BE2C (cell line): ENCODE measurements around the gene BRCA2.

Experiments used
- DNase-seq: peaks from one replicate; pipeline ENCODE4 v3.0.0-alpha.2; 2020
- H3K27me3 ChIP-seq: fragments of 250-450 bp; sonication (Bioruptor Pico); 2 replicates; pipeline ENCODE4 v1.5.1; 2020; ENCODE audit warnings: mild to moderate bottlenecking
- H3K36me3 ChIP-seq: fragments of 250-450 bp; sonication (Bioruptor Pico); 2 replicates; pipeline ENCODE4 v1.5.1; 2020; ENCODE audit warnings: mild to moderate bottlenecking
- H3K4me1 ChIP-seq: fragments of 250-450 bp; sonication (Bioruptor Pico); 2 replicates; pipeline ENCODE4 v1.5.1; 2020
- H3K4me3 ChIP-seq: 2 replicates; pipeline ENCODE4 v1.5.1; 2011; ENCODE audit warnings: low read depth, low read length
- H3K9me3 ChIP-seq: fragments of 250-450 bp; sonication (Bioruptor Pico); 2 replicates; pipeline ENCODE4 v1.5.1; 2020
- CTCF ChIP-seq: IDR thresholded peaks from 2 replicates; pipeline ENCODE4 v1.5.1; 2012; ENCODE audit warnings: mild to moderate bottlenecking, low read depth, low read length

BRCA2 gene

GRCh38 chr13:32425158-32425557, 109.8 kb downstream of the BRCA2 start:
- H3K4me3 ChIP-seq: no peak overlapping the region
- no peak for TF ChIP-seq CTCF
- no peaks in the 10 kb centered on the region for H3K9me3 ChIP-seq
- H3K27me3 ChIP-seq: no peaks in the 10 kb centered on the region; the same call in 1 of the 2 replicates
- DNase-seq: no peak
- H3K36me3 ChIP-seq: no peaks in the 10 kb centered on the region
- H3K4me1 ChIP-seq: no peaks in the 10 kb centered on the region

- DNase-seq: no peak
- peak overlapping the region; percentile 82 for H3K4me3 ChIP-seq
Observed at GRCh38 chr13:32426191-32426989, 111.1 kb downstream of the BRCA2 start.

GRCh38 chr13:32426990-32427851, 111.9 kb downstream of the BRCA2 start:
- peak overlapping the region; percentile 82 for H3K4me3 ChIP-seq
- no peaks in the 10 kb centered on the region for H3K27me3 ChIP-seq
- no peaks in the 10 kb centered on the region for H3K9me3 ChIP-seq
- peak; percentile 50 for DNase-seq
- H3K4me1 ChIP-seq: no peaks in the 10 kb centered on the region
- no peaks in the 10 kb centered on the region for H3K36me3 ChIP-seq
- TF ChIP-seq CTCF: no peak

More at GRCh38 chr13:32426191-32426989, 111.1 kb downstream of the BRCA2 start:
- Histone ChIP-seq H3K9me3 (no peaks in the 10 kb centered on the region), H3K4me1 (no peaks in the 10 kb centered on the region), H3K36me3 (no peaks in the 10 kb centered on the region), H3K27me3 (no peaks in the 10 kb centered on the region)
- TF ChIP-seq CTCF: no peak

- H3K27me3 ChIP-seq: no peaks in the 10 kb centered on the region
- H3K4me1 ChIP-seq: no peaks in the 10 kb centered on the region
- peak; percentile 48 for DNase-seq
- TF ChIP-seq CTCF: no peak
- H3K4me3 ChIP-seq: peak within 1 kb of the TSS; percentile 82
- no peaks in the 10 kb centered on the region for H3K9me3 ChIP-seq
- H3K36me3 ChIP-seq: no peaks in the 10 kb centered on the region; the same call in 1 of the 2 replicates
Observed at GRCh38 chr13:32427852-32428580, 112.7 kb downstream of the BRCA2 start, which contains the start of gene N4BP2L1. N4BP2L1 (minus strand) TSS chr13:32428130; CDS start chr13:32428082, 48 bp downstream.

GRCh38 chr13:32428581-32429432, 113.5 kb downstream of the BRCA2 start:
- no peaks in the 10 kb centered on the region; the same call in 1 of the 2 replicates for H3K36me3 ChIP-seq
- no peaks in the 10 kb centered on the region for H3K9me3 ChIP-seq
- peak overlapping the region; percentile 82 for H3K4me3 ChIP-seq
- H3K4me1 ChIP-seq: no peaks in the 10 kb centered on the region
- H3K27me3 ChIP-seq: no peaks in the 10 kb centered on the region
- no peak for DNase-seq
- TF ChIP-seq CTCF: no peak
